ENCODE measurements around the gene CPED1.
A peak's percentile ranks its signal among the peaks of the same experiment; 100 is the strongest.
"Not testable (repeated sequence)": the region's sequence is repeated elsewhere in the genome, so short reads cannot be mapped to it uniquely, and the experiment has no call there.

CPED1 gene

DNA sequence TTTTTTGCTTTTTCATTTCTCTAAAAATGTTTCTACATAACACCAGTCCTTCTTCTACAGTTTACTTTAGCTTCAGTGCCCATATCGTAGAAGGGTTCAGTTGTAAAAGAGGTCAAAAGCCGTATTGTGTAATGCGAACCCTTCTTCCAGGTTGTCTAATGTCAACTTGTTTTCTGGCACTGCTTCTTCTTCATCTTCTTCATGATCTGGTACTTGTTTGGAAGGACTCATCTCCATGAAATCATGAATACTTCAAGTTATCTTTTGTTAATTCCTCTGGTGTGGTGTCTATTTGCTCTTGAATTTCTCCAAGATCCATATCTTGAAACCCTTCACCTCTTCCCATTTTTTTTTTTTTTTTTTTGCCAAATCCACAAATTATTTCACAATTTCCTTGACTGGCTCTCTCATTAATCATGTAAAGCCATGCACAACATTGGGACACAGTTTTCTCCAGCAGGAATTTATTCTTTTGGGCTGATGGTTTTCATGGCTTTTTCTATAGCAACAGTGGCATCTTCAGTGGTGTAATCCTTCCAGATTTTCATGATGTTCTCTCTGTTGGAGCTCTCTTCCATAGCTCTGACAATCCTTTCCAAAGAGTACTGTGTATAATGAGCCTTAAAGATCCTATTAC is 85.1 kb downstream of the CPED1 start:
- no peak for DNase-seq

DNA sequence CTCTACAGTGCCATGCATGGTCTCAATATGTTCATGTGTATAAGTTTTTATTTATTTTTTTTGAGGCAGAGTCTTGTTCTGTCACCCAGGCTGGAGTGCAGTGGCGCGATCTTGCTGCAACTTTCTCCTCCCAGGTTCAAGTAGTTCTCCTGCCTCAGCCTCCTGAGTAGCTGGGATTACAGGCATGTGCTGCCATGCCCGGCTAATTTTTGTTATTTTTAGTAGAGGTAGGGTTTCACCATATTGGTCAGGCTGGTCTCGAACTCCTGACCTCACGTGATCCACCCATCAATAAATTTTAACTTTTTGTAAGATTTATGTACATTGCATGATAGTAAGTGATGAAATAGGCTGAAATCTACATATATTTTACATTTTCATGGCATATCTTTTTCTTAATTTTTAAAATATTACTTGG is 86.9 kb downstream of the CPED1 start:
- not testable (repeated sequence) for DNase-seq

DNA sequence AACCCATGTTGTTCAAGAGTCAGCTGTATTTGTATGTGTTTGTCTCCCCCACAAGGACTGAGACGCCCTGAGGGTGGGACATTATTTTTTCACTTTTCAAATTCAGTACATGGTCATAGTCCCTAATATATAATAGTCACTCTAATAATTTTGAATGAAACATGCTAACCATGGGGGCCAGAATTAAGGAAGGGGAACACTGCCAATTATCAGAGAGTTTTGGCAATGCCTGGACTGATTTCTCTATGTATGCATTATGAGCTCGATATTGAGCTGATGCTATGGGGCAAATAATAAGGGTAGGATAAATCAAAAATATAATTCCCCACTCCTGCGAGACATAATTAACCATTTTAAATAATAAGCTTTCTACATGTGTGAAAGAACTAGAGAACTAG is 87.4 kb downstream of the CPED1 start:
- no peak for DNase-seq

DNA sequence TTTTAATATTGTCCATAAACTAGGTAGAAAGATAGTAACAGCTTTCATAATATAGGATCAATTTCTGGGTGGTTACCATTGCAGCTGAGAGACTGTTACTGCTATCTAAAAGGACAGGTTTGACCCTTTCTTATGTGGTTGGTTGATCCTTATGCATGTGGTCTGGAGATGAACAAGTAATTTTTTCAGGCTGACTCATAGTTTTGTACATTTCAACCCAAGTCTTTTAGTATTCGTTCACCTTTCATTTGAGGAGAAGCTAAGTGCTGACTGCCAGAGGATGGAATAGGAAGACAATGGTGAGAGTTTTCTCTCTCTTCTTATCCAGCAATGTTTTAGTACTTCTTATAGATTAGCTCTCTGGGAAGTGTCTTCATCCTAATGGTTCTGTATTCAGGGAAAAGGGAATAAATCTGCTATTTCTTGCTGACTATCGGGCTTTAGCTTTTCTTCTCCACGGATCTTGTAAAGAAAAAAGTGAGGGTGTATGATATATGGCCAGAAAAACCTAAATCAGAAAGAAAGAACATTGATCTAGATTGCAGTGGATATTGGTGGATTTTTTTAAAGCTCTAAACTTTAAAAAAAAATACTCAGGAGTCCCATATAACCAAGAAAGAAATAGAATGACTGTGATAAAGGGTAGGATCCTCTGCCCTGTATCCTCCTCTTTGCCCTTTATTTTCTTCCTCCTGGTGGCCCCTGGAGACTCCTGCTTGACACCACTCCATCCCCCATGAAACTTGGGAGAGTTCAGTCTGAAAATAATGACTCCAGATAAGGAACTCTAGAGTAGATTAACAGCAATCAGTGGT is 88.0 kb downstream of the CPED1 start:
- DNase-seq: no peak

DNA sequence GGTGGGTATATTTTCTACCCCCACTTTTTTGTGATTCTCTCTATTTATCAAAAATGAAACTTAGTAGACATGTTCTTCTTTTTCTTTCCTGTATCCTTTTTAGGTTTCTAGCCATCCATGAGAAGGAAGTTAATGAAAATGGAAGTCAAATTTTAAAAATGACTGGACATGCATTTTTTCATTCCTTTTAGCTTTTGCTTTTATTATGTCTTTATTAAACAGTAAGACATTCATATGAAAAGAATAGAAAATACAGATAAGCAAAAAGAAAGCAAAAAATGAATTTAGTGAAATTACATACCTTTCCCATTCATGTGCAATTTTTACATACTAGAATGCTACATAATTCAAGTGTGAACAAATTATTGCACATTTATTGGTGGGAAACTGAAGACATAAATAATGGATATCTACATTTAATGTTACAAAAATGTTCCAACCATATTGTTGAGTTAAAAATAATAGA is 88.7 kb downstream of the CPED1 start:
- no peak for DNase-seq

DNA sequence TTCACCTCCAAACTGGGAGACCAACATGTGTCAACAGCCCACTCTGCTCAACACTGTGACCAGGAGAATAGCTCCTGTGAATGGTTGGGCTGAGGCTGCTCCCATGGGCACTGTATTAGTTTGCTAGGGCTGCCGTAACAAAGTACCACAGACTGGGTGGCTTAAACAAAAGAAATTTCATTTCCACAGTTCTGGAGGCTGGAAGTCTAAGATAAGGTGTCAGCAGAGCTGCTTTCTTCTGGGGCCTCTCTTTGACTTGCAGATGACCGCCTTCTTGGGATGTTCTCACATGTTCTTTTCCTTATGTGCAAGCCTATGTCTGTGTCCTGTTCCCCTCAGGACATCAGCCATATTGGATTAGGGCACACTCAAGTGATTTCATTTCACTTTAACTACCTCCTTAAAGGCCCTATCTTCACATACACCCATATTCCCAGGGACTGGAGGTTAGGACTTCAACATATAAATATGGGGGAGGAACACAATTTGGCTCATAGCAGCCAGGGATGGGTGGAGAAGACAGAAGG is 90.3 kb downstream of the CPED1 start:
- DNase-seq: no peak

DNA sequence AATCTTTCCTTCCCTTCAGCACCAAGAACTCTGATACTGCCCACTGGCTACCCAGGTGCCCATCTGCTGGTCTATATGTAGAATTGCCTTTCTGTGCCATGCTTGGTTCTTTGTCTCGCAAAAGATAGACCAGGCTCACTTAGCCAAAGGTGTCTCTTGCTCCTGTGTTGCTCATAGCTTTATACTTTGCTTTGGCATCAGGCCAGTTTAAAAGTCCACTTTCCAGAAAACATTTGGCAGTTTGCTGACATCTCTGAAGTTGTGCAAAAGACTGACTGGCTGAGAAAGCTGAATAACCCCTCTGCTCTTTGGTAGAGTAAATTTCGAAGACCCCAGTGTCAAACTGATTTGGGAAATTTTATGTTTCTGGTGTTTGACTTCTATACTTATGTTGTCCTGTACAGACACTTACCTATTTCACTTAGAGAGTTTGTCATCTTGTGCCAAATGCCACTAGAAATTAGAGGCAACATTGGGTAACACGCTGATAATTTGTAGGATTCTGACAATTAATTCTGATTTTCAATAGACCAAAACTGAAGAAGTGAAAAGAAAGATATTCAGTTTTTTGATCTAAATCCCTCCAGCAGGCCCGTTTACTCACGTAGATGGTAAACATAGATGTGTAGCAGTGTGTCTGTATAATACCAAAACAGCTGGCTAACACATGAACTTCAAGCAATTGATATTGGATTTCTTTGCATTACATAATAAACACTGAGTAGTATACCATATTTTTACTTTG is 91.1 kb downstream of the CPED1 start:
- no peak for DNase-seq

DNA sequence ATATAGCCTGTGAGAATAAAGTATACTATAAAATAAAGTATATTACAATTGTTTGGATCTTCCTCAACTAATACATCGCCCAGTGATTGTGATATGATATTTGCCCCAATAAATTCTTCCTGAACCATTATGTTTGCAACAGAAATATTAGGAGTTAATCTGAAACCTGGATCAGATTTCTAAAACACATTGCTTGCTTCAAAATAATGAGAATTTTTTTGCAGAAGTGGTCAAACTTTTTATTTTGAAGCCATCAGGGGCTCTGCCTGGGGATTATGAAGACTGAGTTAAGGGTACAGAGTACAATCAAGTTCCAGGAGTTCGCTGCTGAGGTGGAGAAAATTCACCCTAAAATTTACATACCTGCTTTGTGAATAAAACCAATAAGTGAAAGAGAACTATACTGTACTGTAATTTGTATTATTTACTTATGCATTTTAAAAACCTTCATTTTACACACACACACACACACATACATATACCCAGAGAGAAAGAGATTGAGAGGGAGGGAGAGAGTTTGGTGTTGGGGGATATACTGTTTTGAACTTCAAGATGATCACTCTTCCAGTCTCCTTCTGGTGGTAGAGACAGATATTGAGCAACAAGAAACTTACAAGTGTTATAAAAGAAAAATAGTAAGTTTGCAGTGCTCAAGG is 91.9 kb downstream of the CPED1 start:
- no peak for DNase-seq

DNA sequence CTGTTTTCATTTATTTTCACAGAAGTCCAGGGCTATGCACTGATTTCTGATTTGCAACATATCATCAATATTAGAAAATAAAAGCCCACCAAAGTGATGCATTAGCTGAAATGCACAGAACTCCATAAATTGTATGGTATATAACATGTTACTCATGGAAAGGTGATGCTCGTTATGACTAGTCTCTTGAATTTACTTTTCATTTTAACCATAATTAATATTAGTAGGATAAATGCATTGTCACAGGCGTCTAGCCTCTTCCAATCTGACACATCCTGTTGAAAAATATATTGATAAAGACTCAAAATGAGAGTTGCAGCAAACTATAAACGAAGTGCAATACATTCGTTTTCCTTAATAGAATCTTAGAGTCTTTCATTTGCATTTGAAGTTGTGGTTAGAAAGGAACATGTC is 92.4 kb downstream of the CPED1 start:
- DNase-seq: no peak

DNA sequence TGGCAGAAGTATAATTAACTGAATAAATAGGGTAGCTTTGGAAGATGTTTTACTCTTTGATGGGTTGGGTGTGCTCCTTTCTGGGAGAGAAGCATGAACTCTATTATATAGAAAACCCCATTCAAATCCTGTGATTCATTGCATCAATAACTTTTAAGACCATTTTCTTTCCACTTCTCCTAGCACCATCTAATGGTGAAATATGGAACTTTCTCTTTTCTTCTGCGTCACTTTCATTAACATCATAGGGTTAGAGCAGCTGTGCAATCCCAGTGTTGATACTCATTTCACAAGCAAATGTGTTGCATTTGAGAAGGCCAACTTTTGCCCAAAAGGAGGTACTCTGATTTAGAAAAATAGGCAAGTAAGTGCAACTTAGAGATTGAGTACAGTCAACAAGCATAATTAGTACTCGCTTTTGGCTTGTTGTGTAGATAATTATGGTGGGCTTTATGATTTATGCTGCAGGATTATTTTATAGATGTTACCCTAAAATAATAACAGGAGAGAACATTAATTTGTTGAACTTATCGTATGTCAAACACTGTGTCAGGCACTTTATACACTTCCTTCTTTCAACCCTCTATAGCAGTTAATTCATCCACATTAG is 92.9 kb downstream of the CPED1 start:
- peak; percentile 51 to 85 (median 69) for DNase-seq

DNA sequence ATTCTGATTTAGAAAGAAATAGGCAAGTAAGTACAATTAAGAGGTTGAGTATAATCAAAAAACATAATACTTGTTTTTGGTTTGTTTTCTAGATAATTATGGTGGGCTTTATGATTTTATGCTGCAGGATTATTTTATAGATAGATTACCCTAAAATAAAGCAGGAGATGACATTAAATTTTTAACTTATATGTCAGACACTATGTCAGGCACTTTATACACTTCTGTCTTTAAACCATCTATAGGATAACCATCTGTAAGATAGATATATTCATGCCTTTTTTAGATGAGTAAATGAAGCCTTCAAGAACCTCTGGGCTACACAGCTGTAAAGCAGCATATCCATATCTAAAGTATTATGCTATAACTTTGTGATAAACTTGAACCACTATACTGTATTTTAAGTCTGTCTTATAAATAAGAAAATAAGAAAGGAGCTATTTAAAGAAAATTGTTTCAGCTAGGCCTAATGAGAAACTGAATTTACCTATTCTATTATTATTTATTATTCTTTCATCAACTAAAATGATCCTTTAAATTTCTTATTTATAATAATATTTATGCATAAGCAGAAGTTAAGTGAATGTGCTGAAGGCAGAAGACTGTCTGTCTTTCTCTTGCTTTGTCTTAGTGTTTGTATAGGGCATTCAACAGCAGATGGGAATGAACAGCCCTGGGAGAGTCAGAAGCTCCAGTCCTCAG is 94.0 kb downstream of the CPED1 start:
- no peak for DNase-seq

DNA sequence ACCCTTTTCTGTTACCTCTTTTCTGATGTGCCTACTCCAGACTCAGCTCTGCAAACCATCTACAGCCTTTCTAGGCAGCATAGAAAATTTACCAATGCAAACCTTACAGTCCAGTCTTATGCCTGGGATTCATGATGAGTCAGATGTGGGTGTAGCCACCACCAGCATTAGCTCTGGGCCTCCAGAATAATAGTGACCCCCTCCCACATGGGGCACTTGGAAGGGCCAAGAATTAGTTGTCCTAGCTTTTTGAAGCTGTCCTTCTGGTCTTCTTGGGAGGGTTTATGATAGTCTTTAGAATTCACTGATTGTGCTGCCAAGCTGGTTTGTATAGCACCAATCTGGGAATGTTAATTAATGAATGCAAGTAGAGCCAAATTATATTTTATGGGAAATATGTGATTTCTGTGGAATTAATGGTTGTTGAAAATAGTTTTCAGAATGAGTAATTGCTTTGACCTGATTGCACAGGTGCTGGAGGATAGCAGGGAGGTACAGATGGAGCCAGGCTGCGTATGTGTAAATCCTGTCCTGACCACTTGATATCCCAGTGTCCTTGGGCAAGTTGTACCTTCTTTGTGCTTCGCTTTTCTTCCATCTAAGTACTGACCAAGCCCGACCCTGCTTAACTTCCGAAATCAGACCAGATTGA is 94.8 kb downstream of the CPED1 start:
- peak in 3 of 4 experiments; percentile 25 to 38 (median 29) for DNase-seq

DNA sequence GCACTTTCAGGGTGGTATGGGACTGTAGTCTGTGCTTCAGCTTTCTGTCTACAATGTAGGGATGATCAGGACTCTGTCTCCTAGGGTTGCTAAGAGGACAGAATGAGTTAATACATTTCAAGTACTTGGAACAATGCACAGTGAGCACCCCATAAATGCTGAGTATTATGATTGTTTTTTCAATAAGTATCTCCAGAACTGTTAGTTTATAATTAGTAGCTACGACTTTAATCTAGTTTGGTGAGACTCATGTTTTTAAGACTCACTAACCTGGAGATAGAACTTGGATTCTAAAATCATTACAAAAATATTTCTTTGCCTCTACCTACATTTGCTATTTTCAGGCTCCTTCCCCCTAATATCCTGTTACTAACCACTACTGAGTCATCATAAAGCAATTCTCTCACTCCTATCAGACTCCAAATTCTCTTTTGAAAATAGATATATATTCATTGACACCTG is 95.3 kb downstream of the CPED1 start:
- no peak for DNase-seq

DNA sequence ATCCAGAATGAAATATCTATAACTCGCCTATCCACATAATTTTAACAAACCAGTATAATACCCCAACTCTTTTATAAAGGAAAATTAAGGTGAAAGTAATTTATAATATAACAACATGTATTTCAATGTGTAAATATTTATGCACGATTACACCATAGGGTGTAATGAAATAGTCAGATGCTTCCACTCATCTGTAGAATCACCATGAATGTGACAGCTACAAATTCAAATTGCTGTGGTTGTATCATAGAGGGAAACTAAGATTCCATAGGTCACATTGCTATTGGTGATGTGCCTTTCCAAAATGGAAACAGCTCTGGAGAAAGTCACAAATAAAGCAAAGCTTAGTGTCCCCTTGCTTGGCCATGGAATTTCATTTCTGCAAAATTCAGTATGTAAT is 95.7 kb downstream of the CPED1 start:
- DNase-seq: no peak

DNA sequence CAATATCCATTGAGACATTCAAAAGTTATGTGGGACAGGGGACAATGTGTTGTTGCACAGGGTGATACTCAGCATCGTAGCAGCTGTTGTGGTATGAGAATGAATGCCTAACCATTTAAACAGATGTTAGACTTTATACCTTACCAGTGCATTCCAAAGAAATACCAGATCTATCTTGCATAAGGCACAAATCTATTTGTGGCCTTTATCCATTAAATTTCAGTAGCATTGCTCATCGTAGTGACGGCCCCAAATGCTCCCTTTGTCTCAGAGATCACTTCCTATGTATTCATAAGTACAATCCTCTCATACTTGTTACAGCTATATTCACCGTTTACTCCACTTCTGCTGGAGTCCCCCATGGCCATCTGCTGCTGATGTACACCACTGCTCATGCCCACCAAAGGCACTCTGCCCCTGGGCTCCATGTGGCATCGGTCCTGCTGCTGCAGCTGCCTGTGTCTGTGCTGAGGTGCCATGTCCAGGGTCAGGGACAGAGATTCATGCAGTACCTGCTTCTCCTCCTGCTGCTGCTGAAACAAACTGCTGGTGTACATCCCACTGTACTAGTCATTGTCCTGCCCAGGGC is 96.3 kb downstream of the CPED1 start:
- no peak for DNase-seq

DNA sequence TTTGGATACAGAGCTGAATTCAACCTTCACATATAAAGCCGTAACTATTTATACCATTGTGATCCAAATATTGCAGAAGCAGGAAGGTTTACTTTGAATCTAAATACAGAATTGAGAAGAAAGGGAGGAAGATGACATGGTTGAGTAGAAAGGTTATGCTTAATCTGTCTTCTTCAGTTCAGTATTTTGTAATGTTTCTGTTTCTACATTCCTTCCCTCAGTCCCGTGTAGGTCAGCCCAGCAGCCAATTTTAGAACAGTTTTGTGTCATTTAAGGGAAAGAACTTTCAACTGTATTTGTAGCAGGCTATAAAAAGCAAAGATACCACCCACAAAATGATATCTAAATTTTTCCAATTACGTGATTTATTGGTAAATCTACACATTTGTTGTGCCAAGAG is 97.4 kb downstream of the CPED1 start:
- DNase-seq: peak in 1 of 4 experiments; percentile 16

DNA sequence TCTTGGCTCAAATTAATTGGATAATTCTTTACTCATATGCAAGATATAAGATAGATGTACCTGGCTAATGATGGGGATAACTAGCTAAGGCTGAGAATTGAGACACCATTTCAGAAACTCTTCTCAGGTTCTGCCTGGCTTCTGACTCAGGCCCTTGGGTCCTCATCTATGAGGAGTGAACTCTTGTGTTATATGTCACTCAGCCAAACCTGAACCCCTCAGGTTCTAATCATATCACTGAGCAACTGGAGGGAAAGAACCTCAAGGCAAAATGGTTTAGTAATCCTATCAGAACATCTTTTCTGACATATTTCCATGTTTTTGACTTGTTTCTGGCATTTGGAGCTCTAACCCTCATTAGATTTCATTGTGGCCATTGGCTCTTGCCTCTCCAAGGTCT is 100.4 kb downstream of the CPED1 start:
- no peak for DNase-seq

DNA sequence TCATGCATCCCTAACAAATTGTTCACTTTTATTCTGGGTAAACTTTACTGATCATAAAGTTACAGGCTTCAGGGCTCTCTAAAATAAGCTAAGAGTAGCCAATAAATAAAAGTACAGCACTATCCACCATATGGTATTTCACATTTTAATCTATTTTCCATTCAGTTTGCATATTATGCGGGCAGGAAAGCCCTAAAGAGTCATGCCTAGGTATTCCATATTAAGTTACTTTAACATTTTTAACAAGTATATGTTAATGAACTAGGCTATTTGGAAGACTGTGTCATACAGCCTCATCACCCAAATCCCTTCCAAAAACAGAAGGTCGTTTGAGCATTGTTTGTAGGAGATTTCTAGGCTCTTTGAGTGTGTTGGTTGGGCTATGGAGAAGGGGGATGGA is 106.3 kb downstream of the CPED1 start:
- no peak for DNase-seq

DNA sequence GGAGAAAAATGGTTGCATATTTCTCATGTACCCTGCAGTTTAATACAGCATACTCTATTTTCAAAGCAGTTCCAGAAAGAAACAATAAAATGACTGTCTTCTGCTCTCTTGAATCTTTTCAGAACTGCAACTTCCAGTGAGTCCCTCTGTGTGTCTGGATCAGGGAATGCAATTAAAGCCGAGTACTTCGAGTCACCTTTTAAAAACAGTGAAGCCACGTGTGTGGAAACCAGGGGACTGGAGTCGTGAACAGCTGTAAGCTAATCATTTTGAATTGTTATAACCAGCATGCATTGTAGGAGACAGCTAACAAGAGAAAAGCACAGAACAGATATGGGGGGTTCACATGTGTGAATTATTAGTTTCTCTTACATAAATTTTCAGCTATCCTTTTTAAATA is 109.1 kb downstream of the CPED1 start:
- DNase-seq: no peak

DNA sequence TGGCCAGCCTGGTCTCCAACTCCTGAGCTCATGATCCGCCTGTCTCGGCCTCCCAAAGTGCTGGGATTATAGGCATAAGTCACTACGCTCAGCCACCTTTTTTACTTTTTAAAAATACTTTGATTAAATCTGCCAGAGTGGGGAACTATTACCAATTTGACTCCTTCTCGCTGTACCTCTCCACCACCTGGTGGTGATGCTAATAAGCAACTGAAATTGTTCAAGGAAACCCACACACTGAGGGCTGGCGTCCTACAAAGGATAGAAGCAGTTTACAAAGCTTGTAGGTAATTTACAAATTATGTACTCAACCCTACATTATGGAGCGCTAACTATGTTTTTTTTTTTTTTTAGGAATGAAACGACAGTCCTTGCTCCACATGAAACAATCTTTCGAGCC is 111.1 kb downstream of the CPED1 start:
- DNase-seq: no peak

DNA sequence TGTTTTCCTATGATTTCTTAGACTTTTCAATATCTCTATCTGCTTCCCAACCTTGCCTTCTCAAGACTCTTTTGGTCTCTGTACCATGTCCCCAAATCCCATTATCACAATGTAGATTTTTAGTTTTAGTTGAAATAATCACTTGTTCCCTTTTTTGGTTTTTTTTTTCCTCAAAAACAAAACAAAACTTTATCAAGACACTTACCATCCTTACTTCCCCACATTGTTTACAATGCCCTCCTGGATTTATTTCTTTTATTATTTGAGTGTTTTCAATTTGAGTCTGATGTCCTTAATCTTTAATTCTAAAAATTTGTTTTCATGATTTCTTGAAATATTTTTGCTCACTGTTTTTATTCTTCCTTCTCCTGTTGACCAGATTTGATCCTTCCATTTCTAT is 112.6 kb downstream of the CPED1 start:
- DNase-seq: no peak

Data from suppressor macrophage (primary cell).